ENCODE measurements around the gene MYL9.

DNA sequence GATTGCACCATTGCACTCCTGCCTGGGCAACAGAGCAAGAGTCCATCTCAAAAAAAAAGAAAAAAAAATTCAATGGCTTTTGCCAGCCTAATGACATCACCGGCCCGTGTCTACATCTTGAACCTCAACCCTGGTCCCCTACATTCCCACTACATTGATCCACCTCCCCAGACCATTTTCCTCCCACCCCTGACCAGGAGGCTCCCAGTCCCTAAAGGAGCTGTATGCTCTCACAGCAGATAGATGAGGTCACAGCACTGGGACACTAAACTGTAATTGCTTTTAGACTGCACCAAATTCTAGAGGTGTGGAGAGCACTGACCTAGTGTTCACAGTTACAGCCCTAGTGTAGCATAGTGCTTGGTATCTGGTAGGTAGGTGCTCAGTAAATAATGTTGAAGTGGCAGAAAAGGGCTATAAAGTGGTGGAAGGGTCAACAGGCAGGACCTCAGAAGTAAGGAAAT lies 42.7 kb downstream of the MYL9 start:
- no peak for TF ChIP-seq CTCF (IDR thresholded peaks at IDR 0.05)
- no peak for TF ChIP-seq POLR2A (IDR thresholded peaks at IDR 0.05)
- no peak for TF ChIP-seq POLR2AphosphoS5 (IDR thresholded peaks at IDR 0.05; ENCODE audit: insufficient read depth in 1 of 2, low read depth in 1 of 2)

Data from vagina (tissue), 2 donors.